Lower lobe of right lung (tissue), 2 donors: ENCODE measurements around the gene TFDP1. TPM values are rescaled to one million over a fixed set of nuclear protein-coding genes. Genes with fewer than 3 reads are reported as not detected.

ENCODE experiments used
- ATAC-seq, 2 donors: fragments of 200-7000 bp; cut with Tn5 transposase; one replicate each; pipeline ENCODE4 v1.9.1; 2020 to 2022; ENCODE audit warnings: mild to moderate bottlenecking in 2 of 2, moderate library complexity in 2 of 2
- DNase-seq: peaks from one replicate; pipeline ENCODE4 v3.0.0-alpha.2; 2020
- H3K27ac ChIP-seq: fragments of 200-600 bp; one replicate; pipeline ENCODE4 v1.8.0; 2022
- H3K27me3 ChIP-seq: fragments of 200-600 bp; one replicate; pipeline ENCODE4 v1.8.0; 2022; ENCODE audit warnings: low read depth
- H3K36me3 ChIP-seq: fragments of 200-600 bp; one replicate; pipeline ENCODE4 v1.8.0; 2022; ENCODE audit warnings: mild to moderate bottlenecking
- H3K4me1 ChIP-seq: fragments of 200-600 bp; one replicate; pipeline ENCODE4 v1.8.0; 2022
- H3K4me3 ChIP-seq: fragments of 200-600 bp; one replicate; pipeline ENCODE4 v1.8.0; 2022; ENCODE audit warnings: mild to moderate bottlenecking
- H3K9me3 ChIP-seq: fragments of 200-600 bp; one replicate; pipeline ENCODE4 v1.8.0; 2022
- intact Hi-C: fragments of 100-400 bp; cut with DNase I; formaldehyde crosslinking; loops from one replicate; pipeline ENCODE4 v1.11.0; 2022
- total RNA-seq: library from RNA; stranded (reverse); fragmentation: NEBNext Ultra II Directional; extraction: Animal tissue kit (Norgen Biotek cat#: 25700); gene quantifications from one replicate; pipeline ENCODE4 v1.2.1, GENCODE V29; 2021
- TF ChIP-seq, protein P1 (sequence below): fragments of 200-600 bp; IDR thresholded peaks from one replicate; pipeline ENCODE4 v1.8.0; 2022; ENCODE audit warnings: antibody characterized with exemption, mild to moderate bottlenecking
- donor health status: DM: no; HTN: yes; CAD: no; lungs with severe emphysema.

The TFDP1 gene
- total RNA-seq, 1 donor from 2014 or later, result 47.0 TPM

DNA sequence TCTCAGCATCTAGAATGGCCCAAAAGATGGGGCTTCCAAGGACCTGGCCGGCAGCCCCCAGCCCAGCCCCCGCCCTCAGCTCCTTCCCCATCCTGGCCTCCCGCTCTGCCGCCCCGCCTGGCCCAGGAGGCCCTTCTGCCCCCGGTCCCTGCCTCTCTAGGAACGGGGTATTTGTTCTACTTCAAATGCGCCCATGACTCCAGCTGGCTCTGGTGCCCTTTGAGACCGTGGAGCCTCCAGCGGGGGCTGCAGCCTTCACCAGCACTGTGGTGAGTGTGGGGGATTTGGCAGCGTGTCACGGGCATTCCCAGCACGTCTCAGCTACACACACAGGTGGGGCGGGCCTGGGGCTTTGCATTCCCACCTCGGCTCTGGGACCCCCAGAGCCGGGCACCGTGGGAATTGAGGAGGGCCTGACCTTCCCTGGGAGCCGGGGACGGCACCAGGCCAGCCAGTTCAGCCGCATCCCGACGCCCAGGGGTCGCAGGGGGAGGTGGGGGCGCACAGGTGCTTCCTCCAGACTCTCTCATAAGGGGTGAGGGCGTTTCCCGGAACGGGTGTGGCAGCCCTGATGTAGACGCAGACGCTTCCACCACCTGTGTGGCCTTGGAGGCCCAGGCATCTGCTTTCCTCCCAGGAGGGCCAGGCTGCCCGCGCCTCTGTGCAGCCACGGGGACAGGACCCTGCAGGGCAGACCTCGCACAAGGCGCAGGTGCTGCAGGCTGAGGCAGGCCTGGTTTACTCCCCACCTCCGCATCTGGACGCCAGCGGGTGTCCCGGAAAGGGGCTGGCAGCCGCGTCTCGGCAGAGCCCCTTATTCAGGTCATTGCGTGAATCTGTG, 72.5 kb downstream of the TFDP1 start:
- Histone ChIP-seq H3K4me3 (no peak overlapping the region), H3K27ac (no peak overlapping the region), H3K4me1 (no peaks in the 10 kb centered on the region), H3K36me3 (no peaks in the 10 kb centered on the region), H3K9me3 (peaks cover 14% of the 10 kb centered on the region), H3K27me3 (no peaks in the 10 kb centered on the region)
- intact Hi-C loops, result no loop called here
- ATAC-seq (no peak), DNase-seq (peak; percentile 35)
- TF ChIP-seq, protein P1, sequence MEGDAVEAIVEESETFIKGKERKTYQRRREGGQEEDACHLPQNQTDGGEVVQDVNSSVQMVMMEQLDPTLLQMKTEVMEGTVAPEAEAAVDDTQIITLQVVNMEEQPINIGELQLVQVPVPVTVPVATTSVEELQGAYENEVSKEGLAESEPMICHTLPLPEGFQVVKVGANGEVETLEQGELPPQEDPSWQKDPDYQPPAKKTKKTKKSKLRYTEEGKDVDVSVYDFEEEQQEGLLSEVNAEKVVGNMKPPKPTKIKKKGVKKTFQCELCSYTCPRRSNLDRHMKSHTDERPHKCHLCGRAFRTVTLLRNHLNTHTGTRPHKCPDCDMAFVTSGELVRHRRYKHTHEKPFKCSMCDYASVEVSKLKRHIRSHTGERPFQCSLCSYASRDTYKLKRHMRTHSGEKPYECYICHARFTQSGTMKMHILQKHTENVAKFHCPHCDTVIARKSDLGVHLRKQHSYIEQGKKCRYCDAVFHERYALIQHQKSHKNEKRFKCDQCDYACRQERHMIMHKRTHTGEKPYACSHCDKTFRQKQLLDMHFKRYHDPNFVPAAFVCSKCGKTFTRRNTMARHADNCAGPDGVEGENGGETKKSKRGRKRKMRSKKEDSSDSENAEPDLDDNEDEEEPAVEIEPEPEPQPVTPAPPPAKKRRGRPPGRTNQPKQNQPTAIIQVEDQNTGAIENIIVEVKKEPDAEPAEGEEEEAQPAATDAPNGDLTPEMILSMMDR, result no peak

- peak; percentile 20 to 21 for ATAC-seq
- no peak within 1 kb of the TSS for H3K4me3 ChIP-seq
- H3K27ac ChIP-seq, result no peak within 1 kb of the TSS
- intact Hi-C loops, result no loop called here
- no peaks in the 10 kb centered on the region for H3K4me1 ChIP-seq
- H3K9me3 ChIP-seq, result peaks cover 14% of the 10 kb centered on the region
- H3K36me3 ChIP-seq, result no peaks in the 10 kb centered on the region
- TF ChIP-seq, protein P1, result no peak
- H3K27me3 ChIP-seq, result no peaks in the 10 kb centered on the region
- DNase-seq, result peak; percentile 35
Measured at GRCh38 chr13:113657851-113658741, 73.5 kb downstream of the TFDP1 start, which contains the start of gene ATP4B. Gene ATP4B (minus strand): TSS chr13:113658198. CDS start chr13:113658144, 54 bp downstream.

- no peaks in the 10 kb centered on the region for H3K4me1 ChIP-seq
- H3K27ac ChIP-seq, result no peak overlapping the region
- peak; percentile 14 for DNase-seq
- no peaks in the 10 kb centered on the region for H3K36me3 ChIP-seq
- no peak for ATAC-seq
- TF ChIP-seq, protein P1, result no peak
- H3K4me3 ChIP-seq, result no peak overlapping the region
- H3K9me3 ChIP-seq, result peaks cover 14% of the 10 kb centered on the region
- H3K27me3 ChIP-seq, result no peaks in the 10 kb centered on the region
- intact Hi-C loops, result no loop called here
Measured at GRCh38 chr13:113658836-113659235, 74.3 kb downstream of the TFDP1 start.

DNA sequence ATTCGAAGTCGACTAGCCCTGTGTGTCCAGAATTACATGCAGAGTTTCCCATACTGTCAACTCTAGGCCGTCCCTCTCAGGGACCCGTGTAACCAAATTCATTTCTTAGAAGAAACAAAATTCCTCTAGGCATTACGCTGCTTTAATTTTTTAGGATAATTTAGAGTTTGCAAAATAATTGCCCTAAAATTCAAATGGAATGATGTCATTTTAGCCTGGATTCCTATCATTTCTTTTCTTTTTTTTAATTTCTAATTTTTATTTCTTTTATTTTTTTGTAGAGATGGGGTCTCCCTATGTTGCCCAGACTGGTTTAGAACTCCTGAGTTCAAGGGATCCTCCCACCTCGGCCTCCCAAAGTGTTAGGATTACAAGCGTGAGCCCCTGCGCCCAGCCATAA, 74.8 kb downstream of the TFDP1 start:
- no peaks in the 10 kb centered on the region for H3K4me1 ChIP-seq
- no peak overlapping the region for H3K4me3 ChIP-seq
- no peak for DNase-seq
- H3K36me3 ChIP-seq, result no peaks in the 10 kb centered on the region
- intact Hi-C loops, result no loop called here
- H3K9me3 ChIP-seq, result peaks cover 14% of the 10 kb centered on the region
- no peaks in the 10 kb centered on the region for H3K27me3 ChIP-seq
- H3K27ac ChIP-seq, result no peak overlapping the region
- TF ChIP-seq, protein P1, result no peak
- no peak for ATAC-seq

DNA sequence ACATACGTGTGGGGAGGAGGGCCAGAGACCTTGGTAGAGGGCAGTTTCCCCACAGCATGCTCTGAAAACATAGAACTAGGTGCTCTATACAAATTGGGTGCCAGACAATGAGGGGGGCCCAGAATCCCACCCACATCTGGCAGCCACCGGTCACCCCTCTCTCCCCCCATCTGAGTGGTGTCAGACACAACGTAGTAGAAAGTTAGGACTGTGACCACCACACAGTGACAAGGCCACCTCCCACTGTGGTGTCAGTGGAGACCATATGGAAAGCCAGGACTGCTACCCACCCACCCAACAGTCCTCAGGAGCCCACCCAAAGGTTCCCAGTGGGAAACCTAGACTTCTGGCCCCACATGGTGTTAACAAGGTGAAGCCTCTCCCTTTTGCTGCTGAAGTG, 75.5 kb downstream of the TFDP1 start:
- no peaks in the 10 kb centered on the region for H3K36me3 ChIP-seq
- DNase-seq (no peak), ATAC-seq (no peak)
- no peak overlapping the region for H3K27ac ChIP-seq
- H3K4me3 ChIP-seq, result no peak overlapping the region
- TF ChIP-seq, protein P1, result no peak
- intact Hi-C loops, result no loop called here
- no peaks in the 10 kb centered on the region for H3K4me1 ChIP-seq
- no peaks in the 10 kb centered on the region for H3K27me3 ChIP-seq
- peaks cover 14% of the 10 kb centered on the region for H3K9me3 ChIP-seq
